ENCODE results near the gene CAMSAP2.

The CAMSAP2 gene

DNA sequence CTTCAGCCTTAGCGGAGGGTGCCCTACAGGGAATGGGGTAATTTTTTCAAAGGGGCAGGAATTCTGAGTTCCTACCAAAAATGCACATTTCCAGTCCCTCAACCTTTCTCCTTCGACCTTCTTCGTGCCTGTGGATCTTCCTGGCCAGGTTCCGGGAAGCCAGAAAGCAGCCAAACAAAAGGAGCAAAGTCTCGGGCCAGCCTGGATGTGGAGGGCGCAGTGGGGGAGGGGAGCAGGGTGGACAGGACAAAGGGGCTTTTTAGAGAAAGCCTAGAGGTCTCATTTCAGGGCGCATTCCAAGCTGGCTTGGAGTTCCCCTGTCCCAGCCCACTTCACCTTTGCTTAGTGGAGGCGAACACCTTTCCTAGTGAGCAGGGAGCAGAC, 153.1 kb downstream of the CAMSAP2 start:
- no peak overlapping the region; the same call in 1 of the 2 replicates for H3K27ac ChIP-seq
- no peak for TF ChIP-seq ZFX (IDR thresholded peaks at IDR 0.05)
- TF ChIP-seq, protein P1, sequence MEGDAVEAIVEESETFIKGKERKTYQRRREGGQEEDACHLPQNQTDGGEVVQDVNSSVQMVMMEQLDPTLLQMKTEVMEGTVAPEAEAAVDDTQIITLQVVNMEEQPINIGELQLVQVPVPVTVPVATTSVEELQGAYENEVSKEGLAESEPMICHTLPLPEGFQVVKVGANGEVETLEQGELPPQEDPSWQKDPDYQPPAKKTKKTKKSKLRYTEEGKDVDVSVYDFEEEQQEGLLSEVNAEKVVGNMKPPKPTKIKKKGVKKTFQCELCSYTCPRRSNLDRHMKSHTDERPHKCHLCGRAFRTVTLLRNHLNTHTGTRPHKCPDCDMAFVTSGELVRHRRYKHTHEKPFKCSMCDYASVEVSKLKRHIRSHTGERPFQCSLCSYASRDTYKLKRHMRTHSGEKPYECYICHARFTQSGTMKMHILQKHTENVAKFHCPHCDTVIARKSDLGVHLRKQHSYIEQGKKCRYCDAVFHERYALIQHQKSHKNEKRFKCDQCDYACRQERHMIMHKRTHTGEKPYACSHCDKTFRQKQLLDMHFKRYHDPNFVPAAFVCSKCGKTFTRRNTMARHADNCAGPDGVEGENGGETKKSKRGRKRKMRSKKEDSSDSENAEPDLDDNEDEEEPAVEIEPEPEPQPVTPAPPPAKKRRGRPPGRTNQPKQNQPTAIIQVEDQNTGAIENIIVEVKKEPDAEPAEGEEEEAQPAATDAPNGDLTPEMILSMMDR (conservative IDR thresholded peaks at IDR 0.05): no peak

DNA sequence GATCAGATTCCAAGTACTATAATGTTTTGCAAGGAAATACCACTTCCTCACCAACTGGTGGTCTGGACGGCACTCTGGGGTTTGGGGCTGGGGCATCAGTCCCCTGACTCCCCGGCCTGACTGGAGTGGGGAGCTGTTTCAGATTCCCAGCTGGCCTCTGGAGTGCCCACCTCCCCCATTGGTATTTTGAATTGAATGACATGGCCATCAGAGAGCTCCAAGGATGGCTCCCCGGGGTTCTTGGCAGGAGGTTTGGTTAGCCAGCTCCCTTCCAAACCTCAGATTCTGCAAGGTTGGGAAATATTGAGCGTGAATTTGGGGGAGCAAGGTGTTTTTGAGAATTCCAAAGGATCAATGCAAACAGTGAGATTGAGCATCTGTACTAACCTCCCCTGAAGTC, 153.9 kb downstream of the CAMSAP2 start:
- TF ChIP-seq, protein P1 (conservative IDR thresholded peaks at IDR 0.05): no peak
- TF ChIP-seq ZFX (IDR thresholded peaks at IDR 0.05): no peak
- H3K27ac ChIP-seq: no peak overlapping the region

DNA sequence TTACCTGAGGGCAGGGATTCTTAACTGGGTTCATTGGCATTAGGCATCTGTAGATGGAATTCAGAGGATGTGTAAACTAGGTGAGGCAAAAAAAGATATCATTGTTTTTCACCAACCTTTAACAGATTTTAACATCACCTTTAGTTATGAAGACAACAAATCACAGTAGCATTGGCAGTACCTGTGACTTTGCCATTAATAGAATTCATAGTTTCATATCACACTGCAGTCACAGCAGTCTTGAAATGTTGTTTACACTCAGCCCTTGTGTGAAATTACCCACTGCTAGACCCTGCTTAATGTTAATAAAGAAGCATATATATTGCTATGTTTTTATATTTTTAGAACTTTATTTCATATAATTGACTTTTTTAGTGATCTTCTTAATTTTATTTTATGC, 154.3 kb downstream of the CAMSAP2 start:
- TF ChIP-seq, protein P1 (conservative IDR thresholded peaks at IDR 0.05): no peak
- no peak for TF ChIP-seq ZFX (IDR thresholded peaks at IDR 0.05)
- no peak overlapping the region for H3K27ac ChIP-seq

DNA sequence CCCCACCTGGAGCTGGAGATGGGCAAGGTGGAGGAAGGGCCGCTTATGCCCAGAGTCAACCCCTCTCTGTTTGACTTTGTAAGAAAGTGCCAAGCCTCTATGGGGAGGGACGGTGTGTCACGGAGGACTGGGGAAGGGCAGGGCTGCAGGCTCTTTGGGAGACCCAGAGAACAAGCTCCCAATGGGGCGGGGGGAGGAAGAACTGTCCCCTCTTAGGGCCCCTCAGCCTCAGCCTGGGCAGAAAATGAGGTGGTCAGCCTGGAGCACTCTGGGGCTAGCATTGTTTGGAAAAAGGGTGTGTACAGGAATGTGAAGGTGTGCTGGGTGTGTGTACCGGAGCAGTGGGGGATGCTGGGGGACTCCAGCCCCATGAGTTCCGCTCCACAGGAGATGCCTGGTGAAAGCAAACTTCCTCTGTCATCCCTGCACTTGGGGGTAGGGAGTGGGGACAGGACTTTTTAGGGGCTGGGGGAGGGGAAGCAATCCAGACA, 154.8 kb downstream of the CAMSAP2 start:
- H3K27ac ChIP-seq: no peak overlapping the region
- TF ChIP-seq, protein P1 (conservative IDR thresholded peaks at IDR 0.05): no peak
- no peak for TF ChIP-seq ZFX (IDR thresholded peaks at IDR 0.05)

DNA sequence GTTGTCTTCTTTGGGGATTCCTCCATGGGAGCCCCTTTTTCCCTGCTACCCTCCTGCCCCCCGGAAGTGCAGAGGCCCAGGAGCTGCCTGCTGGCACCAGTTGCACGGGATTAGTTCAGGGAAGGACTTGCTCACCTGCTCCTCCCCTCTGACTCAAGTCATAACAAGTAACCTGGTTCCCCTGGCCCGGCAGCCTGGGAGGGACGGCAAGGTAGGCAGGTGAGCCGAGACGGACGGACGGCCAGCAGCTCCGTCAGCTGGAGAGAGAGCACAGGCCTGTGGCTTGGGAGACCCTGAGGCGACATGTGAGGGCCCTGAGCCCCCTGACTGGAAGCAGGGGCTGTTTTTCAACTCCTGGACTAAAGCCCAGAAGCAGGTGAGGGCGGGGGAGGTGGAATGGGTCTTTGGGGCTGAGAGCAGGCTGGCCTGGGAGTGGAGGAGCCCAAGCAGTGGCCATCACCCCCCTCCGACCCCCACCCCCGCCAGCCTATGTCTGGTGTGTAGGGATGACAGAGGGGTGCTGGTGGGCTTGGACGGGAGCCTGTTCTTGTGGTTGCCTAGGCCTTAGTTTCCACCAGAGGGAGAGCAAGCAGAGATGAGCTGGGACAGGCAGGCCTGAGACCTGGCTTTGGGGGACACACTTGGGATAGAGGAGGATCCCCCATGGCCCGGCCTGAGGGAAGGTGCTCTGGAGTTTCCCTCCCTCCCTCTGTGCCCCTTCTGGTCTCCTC, 156.2 kb downstream of the CAMSAP2 start, which contains the start of gene INAVA:
Gene INAVA, plus strand, starts transcription at position 189 of the 731 bp plus-strand sequence. CDS start 3,501 bp downstream, outside the sequence.
- TF ChIP-seq, protein P1 (conservative IDR thresholded peaks at IDR 0.05): no peak
- TF ChIP-seq ZFX (IDR thresholded peaks at IDR 0.05): no peak
- H3K27ac ChIP-seq: no peak within 1 kb of the TSS

DNA sequence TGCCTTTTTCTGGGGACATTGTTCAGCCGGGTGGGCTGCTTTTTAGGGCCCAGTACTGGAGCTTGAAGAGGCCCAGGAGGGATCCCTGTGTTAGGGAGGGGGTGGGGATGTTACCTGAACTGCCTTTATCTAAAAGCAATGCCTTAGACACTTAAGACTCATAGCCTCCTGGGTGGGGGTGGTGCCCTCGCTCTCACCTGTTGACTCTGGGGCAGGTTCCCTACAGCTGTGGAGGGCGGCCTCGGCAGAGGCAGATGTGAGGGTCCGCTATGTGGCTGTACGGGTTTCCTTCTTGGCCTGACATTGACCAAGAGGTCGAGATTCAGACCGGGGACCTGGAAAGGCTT, 156.7 kb downstream of the CAMSAP2 start:
- no peak for TF ChIP-seq ZFX (IDR thresholded peaks at IDR 0.05)
- TF ChIP-seq, protein P1 (conservative IDR thresholded peaks at IDR 0.05): no peak
- H3K27ac ChIP-seq: no peak overlapping the region

DNA sequence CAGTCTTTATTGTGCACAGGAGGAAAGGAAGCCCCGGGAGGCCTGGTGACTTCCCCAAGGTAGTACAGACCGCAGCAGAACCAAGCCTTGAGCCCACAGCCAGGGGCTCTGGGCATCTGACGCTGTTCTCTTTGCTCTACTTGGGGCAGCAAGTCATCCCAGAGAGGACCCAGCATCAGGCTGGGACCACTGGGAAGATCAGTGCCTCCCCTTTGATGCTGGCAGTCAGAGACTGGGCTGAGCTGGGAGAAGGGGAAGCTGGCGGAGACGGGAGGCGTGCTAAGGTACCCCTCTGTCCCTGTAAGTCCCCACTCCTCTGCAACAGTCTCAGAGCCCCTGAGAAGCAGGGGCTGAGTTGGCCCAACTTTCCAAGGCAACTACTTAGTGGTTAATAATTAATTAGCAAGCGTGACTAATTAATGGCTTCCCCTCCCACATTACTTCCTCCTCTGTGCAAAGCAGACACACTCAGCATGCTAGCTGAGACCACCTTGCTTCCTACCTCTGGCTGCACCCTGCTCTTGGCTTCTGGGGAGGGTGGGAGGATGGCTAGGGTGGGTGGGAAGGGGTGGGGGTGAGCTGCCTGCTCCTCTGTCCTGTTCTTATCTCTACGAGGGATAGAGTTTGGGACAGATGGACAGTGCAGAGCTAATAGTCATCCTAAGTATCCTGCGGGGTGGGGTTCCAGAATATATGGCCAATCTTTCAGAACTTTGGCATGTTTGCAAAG, 157.3 kb downstream of the CAMSAP2 start:
- TF ChIP-seq, protein P1 (conservative IDR thresholded peaks at IDR 0.05): no peak
- TF ChIP-seq ZFX (IDR thresholded peaks at IDR 0.05): no peak
- no peak overlapping the region for H3K27ac ChIP-seq
